HG03103 (cell line): ENCODE data around the gene GCLC.
A peak's percentile ranks its signal among the peaks of the same experiment; 100 is the strongest.
"Not testable (repeated sequence)": the region's sequence is repeated elsewhere in the genome, so short reads cannot be mapped to it uniquely, and the experiment has no call there.

ENCODE experiments used
- ATAC-seq: cut with Tn5 transposase; IDR thresholded peaks from one replicate; pipeline ENCODE4 v1.9.1; 2021; ENCODE audit warnings: low read depth; ENCODE audit not compliant: unreplicated experiment

Gene GCLC

DNA sequence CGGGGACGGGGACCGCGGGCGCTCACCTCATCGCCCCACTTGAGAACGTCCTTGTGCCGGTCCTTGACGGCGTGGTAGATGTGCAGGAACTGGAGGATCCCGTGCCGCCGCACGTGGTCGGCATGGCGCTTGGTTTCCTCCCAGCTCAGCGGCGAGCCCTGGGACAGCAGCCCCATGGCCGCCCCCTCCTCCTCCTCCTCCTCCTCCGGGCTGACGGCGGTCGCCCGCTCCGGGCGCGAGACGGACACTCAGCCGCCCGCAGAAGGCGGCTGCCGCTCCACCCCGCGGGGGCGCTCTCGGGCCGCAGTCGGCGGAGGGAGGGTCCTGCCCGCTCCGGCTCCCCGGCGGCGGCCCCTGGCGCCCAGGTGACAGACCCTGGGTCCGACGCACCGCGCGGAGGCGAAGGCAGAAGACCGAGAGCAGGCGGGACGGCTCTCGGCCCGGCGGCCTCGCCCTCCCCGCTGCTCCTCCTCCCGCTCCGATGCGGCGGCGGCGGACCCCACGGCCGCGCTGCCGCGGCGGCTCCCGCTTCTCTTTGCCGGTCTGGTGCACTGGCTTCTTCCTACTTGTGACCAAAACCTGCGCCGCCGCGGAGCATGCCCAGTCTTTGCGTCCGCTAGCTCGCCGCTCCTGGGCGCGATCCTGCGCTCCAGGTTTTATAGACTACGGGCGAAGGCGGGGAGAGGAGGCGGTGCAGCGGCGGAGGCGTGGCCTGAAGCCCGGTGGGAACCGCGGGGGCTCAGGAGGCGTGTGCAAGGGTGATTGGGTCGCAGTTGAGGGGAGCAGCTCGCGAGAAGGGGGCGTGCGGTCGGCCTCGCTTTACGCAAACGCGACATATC is at the start of gene GCLC:
GCLC (minus strand) TSS at position 632 of the 839 bp plus-strand sequence; CDS start at position 176, 456 bp downstream.
- ATAC-seq: peak; percentile 51

DNA sequence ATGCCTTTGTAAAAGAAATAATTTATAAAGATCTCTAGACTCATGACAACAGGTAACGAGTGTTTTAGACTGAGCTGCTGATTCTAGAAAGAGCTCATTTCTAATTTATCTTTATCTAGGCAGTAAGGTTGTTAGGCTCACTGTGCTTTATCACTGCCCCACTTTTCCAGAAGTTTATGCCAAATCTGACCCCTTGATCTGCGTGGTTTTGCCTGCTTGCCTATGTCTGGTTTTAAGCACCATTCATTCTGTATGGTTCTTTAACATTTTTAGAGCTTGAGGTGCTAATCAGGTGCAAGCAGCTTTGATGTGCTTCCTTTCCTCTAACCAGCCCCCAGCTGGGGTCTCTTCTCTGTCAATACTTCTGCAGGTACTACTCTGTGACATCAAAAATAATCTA is 49.7 kb upstream of the GCLC start:
- no peak for ATAC-seq

DNA sequence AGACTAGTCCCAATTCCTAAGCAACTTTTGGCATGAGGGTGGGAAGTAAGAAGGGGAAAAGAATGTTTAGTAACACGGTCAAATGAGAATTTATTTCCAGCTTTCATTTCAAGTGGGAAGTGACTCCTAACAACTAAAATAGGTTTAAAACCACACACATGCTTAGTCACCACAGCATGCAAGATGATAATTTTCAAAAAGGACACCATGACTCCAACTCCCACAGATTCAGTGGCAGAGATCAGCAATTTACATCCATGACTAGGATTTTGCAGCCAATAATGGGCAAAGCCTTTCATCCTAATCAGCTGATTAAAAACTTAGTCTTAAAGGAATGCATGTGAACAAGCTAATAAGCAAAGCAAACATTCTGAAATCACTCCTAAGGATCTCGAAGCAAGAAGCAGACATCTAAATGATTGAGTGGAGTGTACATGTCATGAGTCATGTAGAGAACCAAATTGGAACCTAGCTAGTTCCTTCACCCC is 48.1 kb upstream of the GCLC start:
- no peak for ATAC-seq

DNA sequence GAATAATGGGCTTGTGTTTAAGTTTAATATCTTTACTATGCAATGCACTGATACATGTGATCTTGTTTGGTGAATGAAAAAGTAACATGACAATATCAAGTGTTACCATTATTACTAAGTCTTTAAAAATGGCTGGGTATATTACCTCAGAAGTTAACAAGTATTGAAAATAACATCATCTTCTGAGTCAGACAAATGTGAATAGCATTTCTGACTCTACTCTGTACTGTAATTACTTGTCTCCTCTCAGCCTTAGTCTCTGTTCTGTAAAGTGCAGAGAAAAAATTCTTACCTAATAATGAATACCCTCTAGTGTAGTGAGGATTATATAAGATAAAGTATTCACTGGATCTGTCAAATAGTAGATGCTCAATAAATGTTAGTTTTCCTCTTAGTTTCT is 47.0 kb upstream of the GCLC start:
- ATAC-seq: no peak

DNA sequence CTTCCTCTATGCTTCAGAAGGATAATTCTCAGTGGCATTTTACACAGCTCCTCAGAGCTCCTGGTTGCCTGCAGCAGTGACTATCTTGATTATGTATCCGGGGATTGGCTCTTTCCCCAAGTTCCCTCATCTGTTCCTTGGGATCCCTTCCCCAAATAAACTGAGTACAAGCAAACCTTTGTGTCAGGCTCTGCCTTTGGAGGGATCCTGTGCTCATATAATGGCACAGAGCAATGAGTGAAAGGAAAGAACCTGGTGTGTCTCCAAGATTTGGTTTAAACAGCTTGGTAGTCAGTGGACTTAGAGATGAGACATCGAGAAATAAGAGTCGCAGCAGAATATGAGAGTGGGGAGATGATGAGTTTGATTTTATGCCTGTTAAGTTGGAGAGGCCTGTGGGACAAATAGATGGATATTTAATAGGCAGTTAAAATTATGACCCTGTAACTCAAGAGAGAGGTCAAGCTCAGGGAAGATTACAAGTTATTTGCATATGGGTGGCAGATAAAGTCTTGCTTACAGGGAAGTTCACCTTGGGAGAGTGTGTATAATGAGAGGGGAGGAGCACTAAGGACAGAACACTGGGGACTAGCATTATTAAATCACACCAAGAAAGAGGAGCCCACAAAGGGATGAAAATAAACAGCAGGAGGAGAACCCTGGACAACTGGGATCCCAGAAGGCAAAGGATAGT is 44.1 kb upstream of the GCLC start:
- ATAC-seq: no peak

DNA sequence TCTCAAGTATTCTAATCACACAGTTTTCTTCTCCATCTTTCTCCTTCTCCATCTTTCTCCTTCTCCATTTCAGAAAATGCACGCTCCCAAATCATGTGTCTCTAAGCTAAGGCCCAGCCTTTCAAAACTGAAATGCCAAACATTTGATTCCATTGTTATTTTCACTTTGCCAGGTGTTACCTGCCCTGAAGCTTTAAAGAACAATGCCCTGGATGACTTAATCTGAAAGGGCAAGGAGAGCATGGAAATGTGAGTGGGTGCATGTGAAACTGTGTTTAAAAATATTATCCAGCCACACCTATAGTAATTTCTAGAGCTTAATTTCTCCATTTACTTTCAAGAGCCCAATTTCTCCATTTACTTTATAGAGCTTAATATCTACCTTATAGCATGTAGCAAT is 42.4 kb upstream of the GCLC start:
- ATAC-seq: no peak

DNA sequence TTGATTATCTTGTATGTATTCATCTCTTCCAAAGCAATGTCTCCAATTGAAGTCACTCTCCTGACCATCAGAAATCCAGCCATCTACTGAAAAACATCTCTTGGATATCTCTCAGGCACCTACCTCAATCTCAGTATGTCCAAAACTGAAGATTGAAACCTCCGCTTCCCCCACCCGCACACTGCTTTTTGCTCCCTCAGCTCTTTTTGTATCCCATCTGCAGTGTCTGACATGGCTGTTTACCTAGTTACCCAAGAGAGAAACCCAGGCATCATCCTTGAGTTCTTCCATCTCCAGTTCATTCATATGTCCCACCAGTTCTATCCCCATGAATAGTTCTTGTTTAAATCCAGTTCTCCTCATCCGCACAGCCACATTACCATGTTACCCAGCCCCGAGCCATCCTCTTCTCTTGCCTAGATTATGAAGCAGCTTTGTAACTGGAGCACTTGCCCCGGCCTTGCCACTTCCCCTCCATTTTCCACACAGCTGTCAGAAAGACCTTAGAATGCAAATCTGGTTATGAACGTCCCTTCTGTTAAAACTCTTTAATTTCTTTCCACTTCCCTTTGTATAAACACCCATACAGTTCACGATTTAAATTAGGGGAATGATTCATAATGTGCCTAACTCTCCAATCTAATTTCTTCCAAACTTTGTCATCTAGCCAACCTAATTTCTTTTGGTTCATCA is 40.5 kb upstream of the GCLC start:
- ATAC-seq: no peak

DNA sequence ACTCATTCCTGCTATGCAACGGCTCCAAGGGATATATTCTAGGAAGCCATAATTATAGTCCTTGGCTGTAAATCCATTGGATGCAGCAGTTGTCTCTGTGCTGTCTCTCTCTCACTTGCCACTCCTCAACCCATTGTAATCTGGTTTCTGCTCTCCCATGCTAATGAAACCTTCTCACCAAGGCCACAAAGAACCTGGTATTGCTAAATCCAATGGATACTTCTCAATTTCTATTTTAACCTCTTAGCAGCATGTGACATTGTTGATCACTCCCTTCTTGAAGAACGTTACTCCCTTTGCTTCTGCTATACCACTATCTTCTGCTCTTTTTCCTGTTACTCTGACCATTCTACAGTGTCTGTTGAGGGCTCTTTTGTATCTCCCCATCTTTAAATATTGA is 39.8 kb upstream of the GCLC start:
- no peak for ATAC-seq

DNA sequence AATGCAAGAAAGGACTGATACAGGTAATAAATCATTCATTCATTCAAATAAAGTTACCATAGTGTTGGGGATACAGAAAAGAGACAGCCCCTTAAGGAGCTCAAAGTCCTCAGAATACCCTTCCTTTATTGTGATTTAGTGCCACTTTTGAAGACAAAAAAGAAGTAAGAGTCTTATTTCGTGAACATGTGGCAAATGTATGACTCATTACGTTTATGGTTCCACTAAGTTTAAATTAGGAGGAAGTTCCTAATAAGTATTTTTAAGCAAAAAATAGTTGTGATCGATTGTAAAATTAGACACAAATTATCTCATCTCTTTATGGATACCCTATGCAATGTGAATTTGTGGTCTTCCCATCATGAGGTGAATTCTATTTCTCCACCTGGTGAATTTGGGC is 38.5 kb upstream of the GCLC start:
- ATAC-seq: no peak

DNA sequence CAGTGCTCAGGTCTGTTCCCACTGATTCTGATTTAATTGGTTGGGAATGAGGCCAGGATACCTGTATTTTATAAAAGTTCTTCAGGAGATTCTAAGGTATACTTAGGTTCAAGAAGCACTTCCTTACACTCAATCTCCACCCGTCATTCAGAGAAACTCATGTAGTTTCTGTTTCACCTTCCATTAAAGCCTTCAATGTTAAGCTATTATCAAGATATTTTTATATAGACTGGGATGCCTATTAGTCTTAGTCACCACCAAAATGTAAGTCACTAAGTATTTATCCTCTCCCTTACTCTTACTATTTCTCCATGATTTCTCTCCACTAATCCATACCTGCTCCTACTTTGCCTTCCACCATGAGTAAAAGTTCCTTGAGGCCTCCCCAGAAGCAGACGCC is 38.1 kb upstream of the GCLC start:
- no peak for ATAC-seq

DNA sequence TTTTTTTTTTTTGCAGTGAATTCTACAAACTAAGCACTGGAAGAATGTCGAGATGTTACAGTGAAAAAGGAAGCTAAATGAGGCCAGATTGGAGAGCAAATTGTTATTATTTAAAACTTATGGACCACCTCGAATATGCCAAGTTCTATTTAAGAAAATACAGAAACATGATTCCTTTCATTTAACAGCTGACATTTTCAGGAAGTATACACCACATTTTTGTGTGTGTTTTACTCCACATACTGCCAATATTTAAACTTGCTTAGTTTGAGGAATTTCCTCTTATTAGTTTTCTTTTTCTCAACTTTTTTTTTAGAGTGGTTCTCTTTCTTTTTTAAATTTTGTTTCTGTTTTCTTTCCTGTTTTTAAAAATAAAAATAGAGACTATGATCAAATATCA is 37.0 kb upstream of the GCLC start:
- no peak for ATAC-seq

DNA sequence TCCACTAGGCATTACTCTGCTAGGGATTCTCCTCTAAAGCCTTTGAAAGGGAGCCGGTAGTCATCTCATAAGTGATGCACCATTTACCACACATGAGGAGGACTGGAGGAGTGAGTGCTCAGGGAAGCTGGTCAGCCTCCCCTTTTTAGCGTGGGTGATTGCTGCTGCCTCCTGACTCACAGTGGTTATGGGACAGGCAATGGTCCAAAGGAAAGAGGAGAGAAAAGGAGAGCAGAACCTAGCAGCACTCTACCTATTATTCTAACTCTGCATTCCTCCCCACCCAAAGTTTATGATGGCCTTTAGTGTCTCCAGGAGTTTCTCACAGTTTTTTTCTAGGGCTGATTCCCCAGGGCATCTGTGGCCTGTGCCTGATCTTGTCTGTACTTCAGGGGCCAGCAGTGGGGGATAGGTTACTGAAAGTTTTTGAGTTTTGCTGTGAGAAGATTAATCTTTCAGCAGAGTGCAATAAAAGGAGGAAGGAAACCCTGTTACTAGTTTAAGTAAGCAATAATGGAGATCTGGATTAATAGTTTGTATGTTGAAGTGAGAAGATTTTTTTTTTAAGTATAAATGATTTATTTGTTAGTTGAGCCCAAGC is 36.4 kb upstream of the GCLC start:
- no peak for ATAC-seq

DNA sequence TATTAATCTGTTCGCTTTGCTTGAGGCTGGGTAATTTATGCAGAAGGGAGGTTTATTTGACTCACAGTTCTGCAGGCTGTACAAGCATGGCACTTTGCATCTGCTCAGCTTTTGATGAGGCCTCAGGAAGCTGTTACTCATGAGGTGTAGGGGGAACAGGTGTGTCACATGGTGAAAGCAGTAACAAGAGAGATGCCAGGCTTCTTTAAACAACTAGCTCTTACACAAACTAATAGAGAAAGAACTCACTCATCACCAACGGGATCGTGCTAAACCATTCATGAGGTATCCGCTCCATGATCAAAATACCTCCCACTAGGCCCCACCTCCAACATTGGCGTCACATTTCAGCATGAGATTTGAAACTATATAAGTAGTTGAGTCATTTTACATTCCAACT is 34.4 kb upstream of the GCLC start:
- ATAC-seq: no peak

DNA sequence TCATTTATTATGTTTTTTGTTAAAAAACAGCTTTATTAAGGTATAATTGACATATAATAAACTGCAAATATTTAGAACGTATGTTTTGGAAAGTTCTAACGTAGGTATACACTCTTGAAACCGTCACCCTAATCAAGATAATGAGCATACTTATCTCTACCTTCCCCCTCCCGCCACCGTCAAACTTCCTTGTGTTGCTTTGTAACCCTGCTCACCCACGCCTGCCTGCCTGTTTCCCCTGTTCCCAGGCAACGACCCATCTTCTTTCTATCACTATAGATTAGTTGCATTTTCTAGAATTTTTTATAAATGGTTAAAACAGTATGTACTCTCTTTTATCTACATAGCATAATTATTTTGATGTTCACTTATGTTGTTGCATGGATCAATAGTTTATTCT is 33.5 kb upstream of the GCLC start:
- no peak for ATAC-seq

DNA sequence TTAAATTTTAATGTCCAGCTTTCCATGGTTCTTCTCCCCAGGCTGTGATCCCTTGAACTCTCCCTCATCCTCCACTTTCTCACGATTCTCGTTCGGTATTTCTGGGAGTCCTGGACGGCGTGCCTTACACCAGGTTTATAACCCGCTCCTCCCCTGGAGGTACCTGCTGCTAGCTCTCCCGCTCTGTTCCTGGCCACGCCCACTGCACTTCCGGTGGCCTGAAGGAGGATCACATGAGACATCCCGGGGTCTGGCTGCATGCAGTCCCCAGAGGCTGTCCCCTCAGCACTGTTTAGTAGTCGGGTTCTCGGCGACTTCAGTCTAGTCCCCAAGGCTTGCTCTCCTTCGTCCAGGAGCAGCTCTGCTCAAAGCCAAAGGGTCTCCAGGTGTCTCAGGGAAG is 28.4 kb upstream of the GCLC start:
- no peak for ATAC-seq

DNA sequence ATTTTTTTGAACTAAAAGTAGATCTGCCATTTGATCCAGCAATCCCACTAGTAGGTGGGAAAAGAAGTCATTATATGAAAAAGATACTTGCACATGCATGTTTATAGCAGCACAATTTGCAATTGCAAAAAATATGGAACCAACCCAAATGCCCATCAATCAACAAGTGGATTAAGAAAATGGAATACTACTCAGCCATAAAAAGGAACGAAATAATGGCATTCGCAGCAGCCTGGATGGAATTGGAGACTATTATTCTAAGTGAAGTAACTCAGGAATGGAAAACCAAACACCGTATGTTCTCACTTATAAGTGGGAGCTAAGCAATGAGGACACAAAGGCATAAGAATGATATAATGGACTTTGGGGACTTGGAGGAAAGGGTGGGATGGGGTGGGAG is 27.5 kb upstream of the GCLC start:
- ATAC-seq: not testable (repeated sequence)

DNA sequence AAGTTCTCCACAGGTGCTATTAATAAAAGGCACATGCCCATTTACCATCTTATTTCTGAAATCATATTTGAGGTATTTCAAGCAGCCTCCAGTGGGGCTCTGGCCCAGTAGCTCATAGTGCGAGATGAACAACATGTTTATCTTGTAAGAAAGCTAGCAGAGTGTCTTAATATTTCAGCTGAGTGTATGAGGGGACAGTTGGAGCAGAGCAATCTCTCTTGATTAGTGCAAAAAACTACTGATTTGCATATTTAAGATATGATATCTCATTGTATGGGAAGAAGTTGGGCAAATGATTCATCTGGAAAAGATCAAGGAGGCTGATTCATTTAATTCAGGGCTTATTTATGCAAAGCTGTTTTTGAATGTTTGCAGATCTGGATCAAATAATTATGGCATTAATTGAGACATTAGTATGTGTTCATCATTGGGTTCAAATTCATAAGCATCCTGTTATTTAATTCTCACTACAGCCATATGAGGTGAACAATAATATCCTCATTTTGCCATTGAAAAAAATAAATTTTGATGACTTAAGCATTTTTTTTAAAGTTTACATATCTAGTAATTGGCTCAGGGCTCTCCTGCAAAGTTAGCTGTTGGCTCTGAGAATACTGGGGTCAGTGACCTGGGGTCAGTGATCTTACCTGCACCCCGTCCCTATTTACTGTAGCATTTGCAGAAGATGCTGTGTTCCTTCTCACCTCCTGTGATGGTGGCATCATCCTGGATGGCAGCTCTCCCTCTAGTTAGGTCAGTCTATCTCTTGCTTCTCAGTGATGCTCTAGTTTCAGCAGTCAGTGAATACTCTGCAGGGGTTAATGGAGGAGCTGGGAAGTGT is 24.1 kb upstream of the GCLC start:
- ATAC-seq: no peak

DNA sequence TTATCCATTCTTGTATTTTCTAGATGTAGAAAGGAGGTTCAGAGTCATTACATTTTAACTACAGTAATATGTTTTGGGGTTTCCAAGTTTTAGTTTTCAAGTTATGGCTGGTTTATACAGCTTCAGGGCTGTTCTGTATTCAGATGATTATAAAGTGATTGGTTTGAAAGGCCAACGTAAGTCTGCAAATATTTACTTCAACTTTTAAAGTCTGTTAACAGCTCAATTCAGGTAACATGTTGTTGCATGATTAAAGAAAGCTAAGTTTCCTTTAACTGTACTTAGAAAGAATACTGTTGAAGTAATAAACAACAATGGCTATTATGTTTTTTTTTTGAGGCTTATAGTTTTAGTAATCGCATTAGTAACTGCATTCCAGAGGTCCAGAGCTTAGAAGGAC is 22.8 kb upstream of the GCLC start:
- no peak for ATAC-seq

DNA sequence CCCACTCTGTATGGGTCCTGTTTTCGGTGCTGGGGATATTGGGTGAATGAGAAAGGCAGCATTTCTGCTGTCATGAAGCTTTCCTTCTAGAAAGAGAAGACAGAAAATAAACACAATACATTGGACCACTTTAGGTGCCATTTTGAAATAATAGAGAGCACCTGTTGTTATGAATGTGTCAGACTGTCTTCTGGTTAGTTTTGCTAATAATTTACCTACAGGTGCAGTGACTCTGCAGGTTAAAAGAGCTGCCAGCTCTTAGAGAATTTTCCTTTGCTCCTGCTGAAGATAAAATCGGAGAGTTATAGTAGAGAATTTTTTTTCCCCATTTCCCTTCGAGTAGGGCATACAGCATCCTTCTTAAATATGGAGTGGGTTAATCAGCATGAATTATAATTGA is 21.9 kb upstream of the GCLC start:
- ATAC-seq: no peak

DNA sequence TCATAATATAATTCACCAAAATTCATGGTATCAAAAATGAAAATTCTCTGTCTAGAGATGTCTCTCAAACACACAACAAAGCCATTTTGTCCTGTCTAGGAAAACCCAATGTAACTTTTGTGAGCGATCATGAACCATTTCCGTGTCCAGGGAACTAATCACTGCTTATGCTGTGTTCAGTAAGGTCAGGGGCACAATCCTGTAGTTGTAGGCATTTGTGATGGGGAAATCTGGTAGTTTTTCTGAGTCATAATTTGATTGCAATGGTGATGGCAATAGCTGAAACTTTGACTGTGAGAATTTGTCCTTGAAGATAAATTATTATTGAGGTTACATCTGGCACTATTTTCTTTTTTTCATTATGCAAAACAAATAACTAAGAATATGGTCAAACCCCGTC is 21.0 kb upstream of the GCLC start:
- ATAC-seq: no peak
